ENCODE measurements around the gene PUS10. TPM values are rescaled to one million over a fixed set of nuclear protein-coding genes. Genes with fewer than 3 reads are reported as not detected.

The PUS10 gene
- total and polyA plus RNA-seq, 3 donors from 2014 or later: 7.3 to 10.7 (median 10.0) TPM

- H3K4me1 ChIP-seq: no peaks in the 10 kb centered on the region
- TF ChIP-seq POLR2A (IDR thresholded peaks at IDR 0.05): no peak
- TF ChIP-seq, protein P1, sequence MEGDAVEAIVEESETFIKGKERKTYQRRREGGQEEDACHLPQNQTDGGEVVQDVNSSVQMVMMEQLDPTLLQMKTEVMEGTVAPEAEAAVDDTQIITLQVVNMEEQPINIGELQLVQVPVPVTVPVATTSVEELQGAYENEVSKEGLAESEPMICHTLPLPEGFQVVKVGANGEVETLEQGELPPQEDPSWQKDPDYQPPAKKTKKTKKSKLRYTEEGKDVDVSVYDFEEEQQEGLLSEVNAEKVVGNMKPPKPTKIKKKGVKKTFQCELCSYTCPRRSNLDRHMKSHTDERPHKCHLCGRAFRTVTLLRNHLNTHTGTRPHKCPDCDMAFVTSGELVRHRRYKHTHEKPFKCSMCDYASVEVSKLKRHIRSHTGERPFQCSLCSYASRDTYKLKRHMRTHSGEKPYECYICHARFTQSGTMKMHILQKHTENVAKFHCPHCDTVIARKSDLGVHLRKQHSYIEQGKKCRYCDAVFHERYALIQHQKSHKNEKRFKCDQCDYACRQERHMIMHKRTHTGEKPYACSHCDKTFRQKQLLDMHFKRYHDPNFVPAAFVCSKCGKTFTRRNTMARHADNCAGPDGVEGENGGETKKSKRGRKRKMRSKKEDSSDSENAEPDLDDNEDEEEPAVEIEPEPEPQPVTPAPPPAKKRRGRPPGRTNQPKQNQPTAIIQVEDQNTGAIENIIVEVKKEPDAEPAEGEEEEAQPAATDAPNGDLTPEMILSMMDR (IDR thresholded peaks at IDR 0.05): no peak
- no peak overlapping the region for H3K4me3 ChIP-seq
- no peaks in the 10 kb centered on the region for H3K36me3 ChIP-seq (ENCODE audit: low read depth, missing control alignments)
- no peaks in the 10 kb centered on the region for H3K27me3 ChIP-seq
- intact Hi-C loops (cut with DNase I; ENCODE audit: low total_unique reads): no loop called here
- no peak overlapping the region for H3K27ac ChIP-seq
- H3K9me3 ChIP-seq: no peaks in the 10 kb centered on the region
- DNase-seq: no peak
Observed at GRCh38 chr2:60963190-60963589, 54.9 kb downstream of the PUS10 start.

GRCh38 chr2:60962528-60962927 is 55.5 kb downstream of the PUS10 start:
- Histone ChIP-seq H3K9me3 (no peaks in the 10 kb centered on the region), H3K27ac (no peak overlapping the region), H3K4me1 (no peaks in the 10 kb centered on the region), H3K27me3 (no peaks in the 10 kb centered on the region), H3K36me3 (ENCODE audit: low read depth, missing control alignments) (no peaks in the 10 kb centered on the region), H3K4me3 (no peak overlapping the region)
- TF ChIP-seq, protein P1 (IDR thresholded peaks at IDR 0.05): no peak
- no peak for TF ChIP-seq POLR2A (IDR thresholded peaks at IDR 0.05)
- intact Hi-C loops (cut with DNase I; ENCODE audit: low total_unique reads): no loop called here
- no peak for DNase-seq
- WGBS, 2 donors: 70 to 87% methylated on average over 2 of the region's 2 CpGs

DNA sequence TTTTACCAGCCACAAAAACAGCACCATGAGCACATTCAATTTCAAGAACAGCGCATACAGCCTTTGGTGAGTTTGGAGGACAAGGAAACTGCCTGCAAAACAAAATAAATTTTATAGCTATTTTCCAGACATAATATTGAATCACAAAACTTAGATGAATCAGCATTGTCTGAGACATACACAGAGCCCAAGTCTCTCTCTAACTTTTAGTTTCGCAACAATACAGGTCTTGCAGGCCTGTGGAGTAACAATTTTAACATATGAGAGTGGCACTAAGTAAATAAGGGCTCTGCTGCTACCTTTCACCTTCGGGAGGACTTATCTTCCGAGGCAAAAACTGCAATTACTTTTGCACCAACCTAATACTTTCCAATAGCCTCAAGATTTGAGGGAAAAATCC is 56.6 kb downstream of the PUS10 start:
- H3K9me3 ChIP-seq: no peaks in the 10 kb centered on the region
- H3K27ac ChIP-seq: no peak overlapping the region
- no peak overlapping the region for H3K4me3 ChIP-seq

DNA sequence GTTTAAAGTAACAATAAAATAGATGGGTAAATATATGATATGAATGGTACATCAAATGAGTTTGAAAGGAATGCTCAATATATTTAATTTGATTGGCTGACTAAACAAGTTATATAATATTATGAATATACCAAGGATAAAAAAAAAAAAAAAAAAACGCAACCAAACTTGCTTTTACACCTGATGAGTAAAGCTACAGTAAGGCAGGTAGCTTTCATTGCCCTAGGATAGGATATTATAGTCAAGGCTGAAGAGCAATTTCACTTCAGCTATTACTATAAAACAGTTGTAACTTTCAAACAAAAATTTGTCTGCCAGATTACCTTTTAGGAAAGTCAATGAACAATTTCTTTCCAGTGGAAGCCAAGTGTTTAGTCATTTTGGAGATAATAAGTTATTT is 57.3 kb downstream of the PUS10 start:
- TF ChIP-seq POLR2A (IDR thresholded peaks at IDR 0.05): no peak
- TF ChIP-seq, protein P1 (IDR thresholded peaks at IDR 0.05): no peak
- Histone ChIP-seq H3K9me3 (no peaks in the 10 kb centered on the region), H3K4me1 (no peaks in the 10 kb centered on the region), H3K4me3 (no peak overlapping the region), H3K27ac (no peak overlapping the region), H3K36me3 (ENCODE audit: low read depth, missing control alignments) (no peaks in the 10 kb centered on the region), H3K27me3 (no peaks in the 10 kb centered on the region)
- no peak for DNase-seq
- intact Hi-C loops (cut with DNase I; ENCODE audit: low total_unique reads): no loop called here
- 92 to 94% methylated on average over 1 of the region's 1 CpG for WGBS, 2 donors

More for the DNA sequence above, 56.6 kb downstream of the PUS10 start:
- H3K27me3 ChIP-seq: no peaks in the 10 kb centered on the region
- no peaks in the 10 kb centered on the region for H3K4me1 ChIP-seq
- TF ChIP-seq, protein P1 (IDR thresholded peaks at IDR 0.05): no peak
- TF ChIP-seq POLR2A (IDR thresholded peaks at IDR 0.05): no peak
- no peak for DNase-seq
- WGBS, 2 donors: 91 to 94% methylated on average over 4 of the region's 4 CpGs
- intact Hi-C loops (cut with DNase I; ENCODE audit: low total_unique reads): no loop called here
- H3K36me3 ChIP-seq (ENCODE audit: low read depth, missing control alignments): no peaks in the 10 kb centered on the region

DNA sequence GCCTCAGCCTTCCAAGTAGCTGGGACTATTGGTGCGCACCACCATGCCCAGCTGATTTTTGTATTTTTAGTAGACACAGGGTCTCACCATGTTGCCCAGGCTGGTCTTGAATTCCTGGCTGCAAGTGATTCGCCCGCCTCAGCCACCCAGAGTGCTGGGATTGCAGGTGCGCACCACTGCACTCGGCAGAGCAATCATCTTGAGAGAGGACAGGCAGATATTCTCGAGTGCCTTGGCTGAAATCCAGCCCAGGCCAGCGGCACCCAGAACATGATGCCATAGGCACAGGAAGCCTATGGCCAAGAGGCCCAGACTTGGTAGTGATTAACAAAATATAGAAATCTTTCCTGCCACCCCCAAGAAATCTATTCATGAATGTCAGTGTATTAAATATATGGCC is 58.6 kb downstream of the PUS10 start:
- no peaks in the 10 kb centered on the region for H3K27me3 ChIP-seq
- intact Hi-C loops (cut with DNase I; ENCODE audit: low total_unique reads): no loop called here
- 92 to 95% methylated on average over 7 of the region's 7 CpGs for WGBS, 2 donors
- H3K4me3 ChIP-seq: no peak overlapping the region
- H3K27ac ChIP-seq: no peak overlapping the region
- no peaks in the 10 kb centered on the region for H3K4me1 ChIP-seq
- no peaks in the 10 kb centered on the region for H3K36me3 ChIP-seq (ENCODE audit: low read depth, missing control alignments)
- TF ChIP-seq, protein P1 (IDR thresholded peaks at IDR 0.05): no peak
- no peak for TF ChIP-seq POLR2A (IDR thresholded peaks at IDR 0.05)
- H3K9me3 ChIP-seq: no peaks in the 10 kb centered on the region
- DNase-seq: no peak

All from testis (tissue), 3 donors.